Coronary artery (tissue), 2 donors: ENCODE results near the gene MAFF.
A peak's percentile ranks its signal among the peaks of the same experiment; 100 is the strongest.
"Not testable (repeated sequence)": the region's sequence is repeated elsewhere in the genome, so short reads cannot be mapped to it uniquely, and the experiment has no call there.

Source experiments
- DNase-seq: peaks from one replicate; pipeline ENCODE4 v3.0.0-alpha.2; 2017; ENCODE audit warnings: low spot score
- H3K27ac ChIP-seq, 2 donors: fragments of 200-600 bp; sonication (generic); one replicate each; pipeline ENCODE4 v1.5.1; 2016 to 2019
- H3K4me3 ChIP-seq: fragments of 200-600 bp; sonication (generic); 2 replicates; pipeline ENCODE4 v1.5.1; 2016; ENCODE audit warnings: mild to moderate bottlenecking, moderate library complexity
- TF ChIP-seq, protein P1 (sequence below): fragments of 200-600 bp; sonication (generic); IDR thresholded peaks from one replicate; pipeline ENCODE4 v1.5.1; 2019; ENCODE audit warnings: antibody characterized with exemption

The MAFF gene

DNA sequence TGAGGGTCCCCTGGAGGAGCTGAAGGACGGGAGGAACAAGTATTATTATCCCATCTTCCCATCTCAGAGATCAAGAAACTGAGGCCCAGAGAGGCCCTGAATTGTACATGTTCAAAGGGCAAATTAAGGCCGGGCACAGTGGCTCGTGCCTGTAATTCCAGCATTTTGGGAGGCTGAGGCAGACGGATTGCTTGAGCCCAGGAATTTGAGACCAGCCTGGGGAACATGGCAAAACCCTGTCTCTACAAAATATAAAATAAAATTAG is 28.2 kb upstream of the MAFF start:
- Histone ChIP-seq H3K27ac (no peak overlapping the region), H3K4me3 (no peak overlapping the region)
- TF ChIP-seq, protein P1, sequence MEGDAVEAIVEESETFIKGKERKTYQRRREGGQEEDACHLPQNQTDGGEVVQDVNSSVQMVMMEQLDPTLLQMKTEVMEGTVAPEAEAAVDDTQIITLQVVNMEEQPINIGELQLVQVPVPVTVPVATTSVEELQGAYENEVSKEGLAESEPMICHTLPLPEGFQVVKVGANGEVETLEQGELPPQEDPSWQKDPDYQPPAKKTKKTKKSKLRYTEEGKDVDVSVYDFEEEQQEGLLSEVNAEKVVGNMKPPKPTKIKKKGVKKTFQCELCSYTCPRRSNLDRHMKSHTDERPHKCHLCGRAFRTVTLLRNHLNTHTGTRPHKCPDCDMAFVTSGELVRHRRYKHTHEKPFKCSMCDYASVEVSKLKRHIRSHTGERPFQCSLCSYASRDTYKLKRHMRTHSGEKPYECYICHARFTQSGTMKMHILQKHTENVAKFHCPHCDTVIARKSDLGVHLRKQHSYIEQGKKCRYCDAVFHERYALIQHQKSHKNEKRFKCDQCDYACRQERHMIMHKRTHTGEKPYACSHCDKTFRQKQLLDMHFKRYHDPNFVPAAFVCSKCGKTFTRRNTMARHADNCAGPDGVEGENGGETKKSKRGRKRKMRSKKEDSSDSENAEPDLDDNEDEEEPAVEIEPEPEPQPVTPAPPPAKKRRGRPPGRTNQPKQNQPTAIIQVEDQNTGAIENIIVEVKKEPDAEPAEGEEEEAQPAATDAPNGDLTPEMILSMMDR = no peak
- DNase-seq = no peak

DNA sequence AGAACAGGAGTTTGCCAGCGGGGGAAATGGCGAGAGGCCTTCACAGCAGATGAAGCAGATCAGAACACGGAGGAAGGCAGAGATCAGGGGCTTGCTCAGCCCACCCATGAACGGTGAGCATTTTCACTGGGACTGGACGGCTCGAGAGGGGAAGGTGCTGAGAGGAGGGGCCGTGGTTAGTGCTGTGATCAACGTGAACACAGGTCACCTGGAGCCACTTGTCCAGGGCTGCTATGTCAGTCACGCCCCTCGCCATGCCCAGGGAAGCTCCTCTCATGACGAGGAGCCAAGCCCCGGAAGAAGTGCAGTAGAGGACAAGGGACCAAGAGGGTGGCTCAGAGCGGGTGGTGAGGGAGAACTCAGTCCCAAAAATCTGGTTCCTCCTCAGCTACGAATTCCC is 27.2 kb upstream of the MAFF start:
- H3K27ac ChIP-seq = no peak overlapping the region
- H3K4me3 ChIP-seq = no peak overlapping the region
- no peak for DNase-seq
- TF ChIP-seq, protein P1 = no peak

DNA sequence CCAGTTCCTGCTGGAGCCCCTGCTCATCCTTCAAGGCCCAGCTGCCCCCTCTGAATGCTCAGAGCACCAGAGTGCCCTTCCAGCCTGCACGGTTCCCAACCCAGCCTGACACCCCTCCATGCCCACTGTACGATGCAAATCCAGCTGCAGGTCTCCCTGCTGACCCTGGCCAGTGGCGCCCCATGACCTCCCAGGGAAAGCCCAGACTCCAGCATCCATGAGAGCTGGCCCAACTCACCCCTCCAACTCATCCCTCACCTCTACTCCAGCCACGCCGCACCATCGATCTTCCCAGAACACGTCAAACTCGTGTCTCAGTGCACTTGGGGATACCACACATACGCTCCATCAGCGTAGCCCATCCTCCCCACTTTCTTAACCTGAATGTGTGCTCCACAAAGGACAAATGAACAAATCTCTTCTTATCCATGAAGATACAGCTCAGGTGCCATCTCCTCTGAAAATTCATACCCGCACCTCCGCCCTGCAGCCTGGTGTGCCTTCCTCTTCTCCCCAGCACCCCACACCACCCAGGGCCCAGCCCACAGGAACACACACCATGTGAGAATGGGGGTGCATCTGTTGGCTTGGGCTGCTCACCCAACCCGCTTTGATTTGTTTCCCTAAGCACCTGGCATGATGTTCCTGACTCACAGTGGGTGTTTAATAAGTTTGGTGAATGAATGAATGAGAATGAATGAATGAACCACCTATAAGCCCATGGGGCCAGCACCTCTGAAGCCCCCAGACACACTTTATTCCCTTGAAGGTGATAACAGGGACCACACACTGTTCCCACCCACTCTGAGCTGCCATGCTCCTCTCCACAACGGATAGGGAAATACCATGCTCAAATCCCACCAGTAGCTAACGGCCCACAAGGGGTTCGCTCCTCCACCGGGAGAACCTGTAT is 26.3 kb upstream of the MAFF start:
- H3K4me3 ChIP-seq = no peak overlapping the region
- peak overlapping the region in 1 of 2 donors; percentile 71 for H3K27ac ChIP-seq
- TF ChIP-seq, protein P1 = no peak
- DNase-seq = no peak

DNA sequence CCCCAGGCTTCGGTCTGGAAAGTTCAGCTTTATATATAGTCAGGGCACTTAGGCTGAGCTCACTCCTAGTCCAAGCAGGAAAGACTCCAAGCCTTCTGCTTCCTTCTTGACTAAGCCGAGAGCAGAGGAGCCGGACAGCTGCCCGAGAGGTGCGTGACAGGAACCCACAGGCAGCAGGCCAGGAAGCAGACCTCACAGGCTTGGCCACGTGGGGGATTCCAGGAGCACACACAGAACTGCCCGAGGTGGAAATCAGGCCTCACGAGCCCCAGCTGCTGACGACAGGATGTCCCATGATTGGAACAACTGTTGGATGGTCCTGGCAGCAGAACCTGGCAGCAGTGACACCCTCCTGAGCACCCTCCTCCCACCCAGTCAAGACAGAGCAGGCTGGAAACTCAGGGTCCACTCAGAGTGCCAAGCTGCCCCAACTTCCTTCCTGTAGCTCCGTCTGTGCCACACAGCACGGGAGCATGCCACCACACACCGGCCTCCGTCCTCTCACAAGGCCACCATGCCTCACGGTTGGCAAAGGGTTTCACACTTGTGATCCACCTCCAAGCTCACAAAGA is 25.5 kb upstream of the MAFF start:
- TF ChIP-seq, protein P1 = no peak
- no peak overlapping the region for H3K4me3 ChIP-seq
- DNase-seq = peak; percentile 72
- peak overlapping the region in 1 of 2 donors; percentile 71 for H3K27ac ChIP-seq

DNA sequence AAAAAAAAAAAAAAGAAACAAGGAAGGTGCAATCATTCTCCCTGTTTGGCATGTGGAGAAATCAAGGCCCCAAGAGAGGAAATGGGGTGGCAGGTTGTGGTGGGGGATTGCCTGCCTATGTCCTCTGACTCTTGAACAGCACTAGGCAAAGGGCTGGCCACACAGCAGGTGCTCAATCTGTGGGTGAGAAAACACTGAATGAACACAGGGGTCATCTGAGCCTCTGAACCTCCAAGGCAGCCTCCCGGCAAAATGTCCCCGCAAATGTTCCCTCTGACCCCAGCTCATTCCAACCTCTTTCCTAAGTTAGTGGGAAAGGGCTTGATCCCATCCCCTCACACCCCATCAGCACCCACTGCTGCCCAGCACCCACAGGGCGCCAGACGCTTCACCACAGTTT is 24.8 kb upstream of the MAFF start:
- Histone ChIP-seq H3K4me3 (no peak overlapping the region), H3K27ac (peak overlapping the region in 1 of 2 donors; percentile 39)
- DNase-seq = peak; percentile 58
- TF ChIP-seq, protein P1 = no peak

DNA sequence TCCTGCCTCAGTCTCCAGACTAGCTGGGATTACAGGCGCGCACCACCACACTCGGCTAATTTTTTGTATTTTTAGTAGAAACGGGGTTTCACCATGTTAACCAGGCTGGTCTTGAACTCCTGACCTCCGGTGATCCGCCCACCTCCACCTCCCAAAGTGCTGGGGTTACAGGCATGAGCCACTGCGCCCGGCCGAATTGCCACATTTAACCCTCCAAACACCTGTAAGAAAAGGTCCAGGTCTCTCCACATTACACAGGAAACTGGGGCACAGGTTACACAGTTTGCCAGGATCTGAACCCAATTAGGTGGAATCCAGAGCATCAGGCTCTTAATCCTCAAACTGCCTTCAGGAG is 24.2 kb upstream of the MAFF start:
- peak overlapping the region; percentile 39 to 75 for H3K27ac ChIP-seq
- DNase-seq = peak; percentile 65

DNA sequence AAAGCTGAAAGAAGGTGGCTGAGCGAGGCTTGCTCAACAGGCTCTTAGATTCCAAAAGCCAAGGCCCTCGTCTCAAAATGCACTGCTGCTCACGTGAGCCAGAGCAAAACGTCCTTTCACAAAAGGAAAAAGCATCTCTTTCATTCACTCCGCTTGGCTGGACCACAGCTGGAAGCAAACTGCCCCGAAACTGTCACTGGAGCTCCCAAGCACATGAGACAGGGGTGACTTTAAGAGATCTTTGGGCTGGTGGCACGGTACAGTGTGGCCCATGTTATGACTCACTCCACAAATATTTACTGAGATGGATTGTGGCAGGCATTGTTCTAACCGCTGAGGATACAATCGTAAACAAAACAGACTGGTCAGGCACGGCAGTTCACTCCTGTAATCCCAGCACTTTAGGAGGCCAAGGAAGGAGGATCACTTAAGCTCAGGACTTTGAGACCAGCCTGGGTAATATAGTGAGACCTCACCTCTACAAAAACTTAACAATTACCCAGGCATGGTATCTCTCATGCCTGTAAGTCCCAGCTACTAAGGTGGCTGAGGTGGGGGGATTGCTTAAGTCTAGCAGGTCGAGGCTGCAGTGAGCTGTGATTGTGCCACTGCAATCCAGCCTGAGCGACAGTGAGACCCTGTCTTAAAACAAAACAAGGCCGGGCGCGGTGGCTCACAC is 23.7 kb upstream of the MAFF start:
- no peak overlapping the region for H3K4me3 ChIP-seq
- peak overlapping the region; percentile 39 to 75 for H3K27ac ChIP-seq
- peak; percentile 70 for DNase-seq
- TF ChIP-seq, protein P1 = no peak

More for the DNA sequence above, 24.2 kb upstream of the MAFF start:
- H3K4me3 ChIP-seq = not testable (repeated sequence)

DNA sequence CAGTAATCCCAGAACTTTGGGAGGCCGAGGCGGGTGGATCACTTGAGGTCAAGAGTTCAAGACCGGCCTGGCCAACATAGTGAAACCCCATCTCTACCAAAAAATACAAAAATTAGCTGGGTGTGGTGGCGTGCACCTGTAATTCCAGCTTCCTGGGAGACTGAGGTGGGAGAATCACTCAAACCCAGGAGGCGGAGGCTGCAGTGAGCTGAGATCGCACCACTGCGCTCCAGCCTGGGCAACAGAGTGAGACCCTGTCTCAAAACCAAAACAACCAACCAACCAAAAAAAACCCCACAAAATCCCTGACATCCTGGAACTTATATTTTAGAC is 23.2 kb upstream of the MAFF start:
- H3K27ac ChIP-seq = peak overlapping the region; percentile 39 to 75
- not testable (repeated sequence) for H3K4me3 ChIP-seq, DNase-seq
